ENCODE results near the gene MAN1C1.
A peak's percentile ranks its signal among the peaks of the same experiment; 100 is the strongest.

Gene MAN1C1

DNA sequence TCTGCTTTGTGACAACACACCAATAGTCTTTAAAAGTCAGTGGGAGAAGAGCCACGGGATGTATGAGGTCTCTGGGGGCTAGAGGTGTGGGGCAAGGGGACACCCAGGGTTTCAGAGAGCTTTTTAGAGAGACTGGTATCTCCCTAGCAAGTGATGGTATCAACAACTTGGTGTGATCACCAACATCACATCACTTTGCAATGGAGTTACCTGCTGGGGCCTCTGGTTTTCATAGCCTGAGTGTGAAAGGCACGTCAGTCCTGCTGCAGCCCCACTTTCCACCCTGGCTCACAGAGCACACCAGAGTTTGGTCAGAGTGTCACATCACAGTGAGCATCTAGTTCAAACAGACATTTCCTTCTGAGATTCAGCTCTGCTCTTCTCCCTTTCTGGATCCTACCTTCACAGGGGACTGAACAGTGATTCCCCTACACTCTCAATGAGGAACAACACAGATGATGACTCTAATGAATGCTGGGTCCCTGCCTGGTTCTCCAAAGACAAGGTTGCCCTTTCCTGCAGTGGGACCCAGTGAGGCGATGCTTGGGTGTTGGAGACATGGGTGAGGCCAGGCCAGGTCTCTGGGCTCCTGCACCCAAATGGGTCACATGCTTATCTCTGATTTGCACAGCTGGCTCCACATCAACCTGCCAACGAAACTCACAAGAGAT lies 2.0 kb upstream of the MAN1C1 start:
- no peak for DNase-seq

DNA sequence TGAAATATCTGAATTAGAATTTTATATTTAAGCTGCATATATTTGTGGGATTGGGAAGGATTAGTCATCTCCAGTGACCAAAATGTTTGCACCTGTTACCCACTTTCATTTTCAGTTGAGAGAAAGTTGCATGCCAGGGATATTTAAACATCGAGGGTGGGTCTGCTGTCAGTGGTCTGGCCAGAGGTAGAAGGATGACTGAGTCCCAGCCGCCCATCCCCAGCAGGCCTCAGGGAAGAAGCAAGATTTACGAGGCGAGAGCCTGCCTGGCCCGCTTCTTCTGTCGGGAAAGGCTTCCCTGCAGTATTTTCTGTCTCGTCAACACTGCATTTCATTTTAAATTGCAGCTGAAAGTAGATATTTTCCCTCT lies 1.4 kb upstream of the MAN1C1 start:
- no peak for DNase-seq

DNA sequence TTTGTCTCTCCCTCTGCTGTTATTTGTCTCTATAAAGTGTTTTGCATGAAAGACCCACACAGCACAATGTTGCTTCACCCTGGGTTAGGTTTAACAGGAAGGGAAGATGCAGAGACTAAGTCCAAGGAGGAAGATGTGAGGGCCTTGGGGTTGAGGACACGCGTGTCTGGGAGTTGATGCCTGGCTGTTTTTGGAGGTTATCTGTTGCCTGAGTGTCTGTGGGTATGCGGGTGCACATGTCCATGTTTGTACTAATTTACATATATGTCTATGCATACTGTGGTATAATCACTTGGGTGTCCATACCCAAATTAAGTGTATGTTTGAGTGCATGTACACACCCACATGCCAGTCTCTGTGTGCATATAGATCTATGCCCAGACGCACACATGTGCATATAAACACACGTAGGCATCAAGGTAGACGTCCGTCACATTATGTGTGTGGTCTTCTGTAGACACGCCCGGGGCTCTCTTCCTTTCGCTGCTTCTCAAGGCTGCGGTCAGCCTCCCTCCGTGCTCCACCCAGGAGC lies 962 bp upstream of the MAN1C1 start:
- no peak for DNase-seq

DNA sequence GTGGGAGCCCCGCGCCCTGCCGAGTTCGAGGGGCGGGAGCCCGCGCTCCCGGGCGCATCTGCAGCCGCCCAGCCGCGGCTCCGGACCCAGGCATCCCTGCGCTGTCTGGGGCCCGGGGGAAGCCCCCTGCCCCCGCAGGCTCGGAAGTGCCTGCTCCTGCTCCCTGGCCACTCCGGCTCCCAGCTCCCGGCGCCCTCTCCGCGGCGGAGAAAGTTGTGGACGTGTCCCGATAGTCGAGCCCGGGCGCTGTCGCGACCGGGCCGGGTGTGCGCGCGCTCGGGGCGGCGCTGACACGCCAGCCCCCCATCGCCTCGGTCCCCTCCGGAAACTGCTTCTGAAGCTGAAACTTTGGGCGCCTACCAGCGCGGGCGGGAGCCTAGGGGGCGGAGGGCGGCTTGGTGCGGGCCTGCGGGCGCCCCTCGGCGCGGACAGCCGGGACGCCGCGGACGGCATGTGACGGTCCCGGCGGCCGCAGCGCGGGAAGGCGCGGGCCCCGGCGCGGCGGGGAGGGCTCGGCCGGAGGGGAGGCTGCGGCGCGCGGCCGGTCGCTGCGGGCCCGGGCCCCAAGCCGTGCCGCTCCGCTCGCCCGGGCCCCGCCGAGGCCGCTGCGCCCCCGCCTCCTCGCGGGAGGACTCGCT lies 515 bp downstream of the MAN1C1 start:
- DNase-seq = no peak

DNA sequence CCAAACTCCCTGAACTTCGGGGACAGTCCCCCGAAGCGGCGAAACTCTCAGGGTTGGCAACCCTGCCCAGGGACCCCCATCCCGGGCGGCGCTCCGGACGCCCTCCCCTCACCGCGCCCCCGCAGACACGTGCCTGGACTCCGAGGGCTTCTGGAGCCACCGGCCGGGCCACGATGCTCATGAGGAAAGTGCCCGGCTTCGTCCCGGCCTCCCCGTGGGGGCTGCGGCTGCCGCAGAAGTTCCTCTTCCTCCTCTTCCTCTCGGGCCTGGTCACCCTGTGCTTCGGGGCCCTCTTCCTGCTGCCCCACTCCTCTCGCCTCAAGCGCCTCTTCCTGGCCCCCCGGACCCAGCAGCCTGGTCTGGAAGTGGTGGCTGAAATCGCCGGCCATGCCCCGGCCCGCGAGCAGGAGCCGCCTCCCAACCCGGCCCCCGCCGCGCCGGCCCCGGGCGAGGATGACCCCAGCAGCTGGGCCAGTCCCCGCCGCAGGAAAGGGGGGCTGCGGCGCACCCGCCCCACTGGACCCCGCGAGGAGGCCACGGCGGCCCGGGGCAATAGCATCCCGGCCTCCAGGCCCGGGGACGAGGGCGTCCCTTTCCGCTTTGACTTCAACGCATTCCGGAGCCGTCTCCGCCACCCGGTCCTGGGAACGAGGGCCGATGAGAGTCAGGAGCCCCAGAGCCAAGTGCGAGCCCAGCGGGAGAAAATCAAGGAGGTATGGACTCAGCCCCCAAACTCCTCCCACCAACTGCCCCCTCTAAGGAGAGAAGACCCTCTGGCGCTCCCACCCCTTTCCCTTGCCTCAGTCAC lies 1.2 kb downstream of the MAN1C1 start:
- DNase-seq = no peak

DNA sequence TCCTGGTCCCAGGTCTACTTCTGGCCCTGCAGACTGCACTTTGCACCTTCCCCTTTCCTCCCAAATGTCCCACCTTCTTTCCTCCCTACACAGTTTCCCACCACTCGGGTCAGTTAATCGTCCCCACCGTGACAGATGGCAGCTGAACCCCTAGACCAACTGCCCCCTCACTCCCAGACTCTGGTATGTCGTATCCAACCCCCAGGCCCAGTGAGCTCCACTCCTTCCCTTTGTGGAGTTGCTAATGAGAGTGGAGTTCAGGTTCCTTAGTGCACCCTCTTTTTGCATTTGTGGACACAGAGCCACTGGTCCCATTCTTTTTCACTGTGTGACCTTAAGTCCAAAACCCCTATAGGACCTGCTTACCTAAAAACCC lies 1.8 kb downstream of the MAN1C1 start:
- no peak for DNase-seq

DNA sequence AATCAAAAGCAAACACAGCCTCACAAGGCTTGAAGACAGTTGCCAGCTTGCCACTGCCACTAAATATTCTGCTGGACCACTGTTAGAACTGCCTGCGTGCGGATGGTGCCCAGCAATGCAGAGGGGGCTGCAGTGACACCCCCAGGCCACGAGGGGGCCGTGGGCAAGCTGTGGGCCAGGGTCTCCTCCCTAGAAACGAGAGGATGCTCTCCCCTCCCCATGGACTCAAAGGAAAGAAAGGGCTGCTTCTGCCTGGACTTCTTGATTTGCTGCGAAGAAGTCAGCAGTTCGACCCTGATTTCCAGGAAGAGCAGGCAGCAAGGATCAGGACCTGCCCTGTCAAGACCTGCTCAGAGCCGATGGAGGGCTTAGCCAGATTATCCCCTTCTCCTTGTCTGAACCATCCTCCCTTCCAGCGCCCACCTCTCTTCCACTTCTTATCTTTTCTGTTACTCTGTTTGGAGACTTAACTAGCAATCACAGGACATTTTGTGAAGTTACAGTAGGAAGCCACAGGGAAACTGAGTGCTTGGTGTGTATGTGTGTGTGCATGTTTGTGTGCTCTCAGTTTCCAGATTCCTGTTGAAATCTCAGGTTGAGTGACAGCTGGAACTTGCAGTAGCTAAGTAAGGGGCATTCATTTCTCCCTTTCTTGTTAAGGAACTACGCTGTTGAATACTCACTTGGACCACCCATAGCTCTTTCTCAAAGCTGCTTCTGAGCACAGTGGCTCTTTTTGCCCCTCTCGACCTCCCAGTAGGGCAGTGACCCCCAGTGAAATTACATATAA lies 2.7 kb downstream of the MAN1C1 start:
- DNase-seq = peak; percentile 56

DNA sequence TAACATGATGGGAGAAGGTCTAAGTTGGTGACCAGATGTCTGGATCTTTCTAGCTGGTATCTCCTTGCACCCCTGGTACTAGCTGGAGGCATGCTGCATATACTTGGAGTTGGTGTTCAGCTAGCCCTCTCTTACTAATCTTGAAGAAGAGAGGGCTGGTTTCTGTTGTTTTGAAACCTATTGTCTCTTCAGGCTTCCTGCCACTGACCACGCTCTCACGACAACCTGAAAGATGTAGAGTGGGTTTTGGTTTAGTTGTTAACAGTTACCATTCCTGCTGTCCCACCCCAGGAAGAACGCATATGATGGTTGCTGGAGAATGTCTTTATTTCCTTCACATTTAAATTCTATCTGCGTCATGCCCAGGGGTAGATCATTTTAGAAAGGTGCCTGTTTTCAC lies 3.6 kb downstream of the MAN1C1 start:
- DNase-seq = no peak

DNA sequence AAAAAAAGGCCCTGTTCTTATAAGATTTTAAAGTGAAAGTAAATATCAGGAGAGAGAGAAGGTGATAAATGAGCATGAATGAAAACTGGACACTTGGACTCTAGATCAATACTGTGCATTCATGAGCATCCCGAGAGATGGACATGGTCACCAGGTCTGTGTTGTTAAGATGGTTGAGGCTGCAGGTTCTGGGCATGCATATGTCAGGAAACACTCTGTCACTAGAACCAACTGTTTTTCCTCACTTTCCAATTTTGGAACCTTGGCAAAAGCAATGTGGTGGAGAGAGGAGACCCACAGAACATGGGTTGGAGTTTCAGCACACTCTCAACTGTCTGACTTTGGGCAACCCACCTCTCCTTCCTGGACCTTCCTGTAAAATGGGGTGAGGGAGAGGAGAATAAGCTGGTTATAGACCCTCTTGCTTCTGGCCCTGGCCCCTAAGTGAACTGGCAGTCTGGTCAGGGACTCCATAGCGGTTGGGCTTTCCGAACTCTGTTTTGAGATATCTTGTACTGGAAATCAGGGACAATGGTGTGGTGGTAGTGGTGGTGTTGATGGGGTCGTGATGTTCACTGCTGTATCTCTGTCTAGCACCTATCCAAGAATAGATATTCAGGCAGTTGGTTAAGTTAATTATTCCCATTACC lies 4.2 kb downstream of the MAN1C1 start:
- DNase-seq = no peak

DNA sequence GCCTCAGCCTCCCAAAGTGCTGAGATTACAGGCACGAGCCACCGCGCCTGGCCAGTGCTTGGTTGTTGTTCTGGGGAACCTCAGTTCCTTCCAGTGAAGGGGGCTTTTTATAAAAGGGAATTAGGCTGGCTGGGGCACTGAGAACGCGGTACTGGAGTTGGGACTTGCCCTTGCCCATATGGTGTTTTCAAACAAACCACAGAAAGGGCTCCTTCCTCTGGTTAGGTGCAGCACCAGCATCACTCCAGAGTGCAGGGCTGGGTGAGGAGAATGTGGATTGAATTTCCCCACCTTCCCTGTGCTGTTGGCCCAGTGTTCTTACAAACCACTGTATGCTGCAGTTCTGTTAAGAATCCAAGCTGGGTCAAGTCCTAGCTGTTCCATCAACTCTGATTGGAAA lies 5.3 kb downstream of the MAN1C1 start:
- DNase-seq = no peak

DNA sequence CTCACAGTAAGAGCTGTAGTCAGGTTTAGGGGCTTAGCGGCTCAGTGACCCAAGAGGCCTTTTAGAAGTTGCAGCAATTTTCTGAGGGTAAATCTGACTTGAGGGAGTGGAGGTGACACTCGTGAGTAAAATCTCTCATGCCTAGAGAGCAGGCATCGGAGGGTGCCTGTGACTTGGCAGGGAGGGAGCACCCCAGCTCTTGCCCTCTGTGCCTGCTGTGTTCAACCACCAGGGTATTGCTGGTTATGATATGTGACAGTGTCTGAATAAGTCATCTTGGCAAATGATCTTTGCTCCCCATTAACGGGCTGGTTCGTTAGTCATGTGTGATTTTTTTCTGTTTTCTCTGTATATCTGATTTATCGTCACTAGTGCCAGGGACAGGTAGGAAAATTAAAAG lies 5.9 kb downstream of the MAN1C1 start:
- DNase-seq = peak; percentile 50

DNA sequence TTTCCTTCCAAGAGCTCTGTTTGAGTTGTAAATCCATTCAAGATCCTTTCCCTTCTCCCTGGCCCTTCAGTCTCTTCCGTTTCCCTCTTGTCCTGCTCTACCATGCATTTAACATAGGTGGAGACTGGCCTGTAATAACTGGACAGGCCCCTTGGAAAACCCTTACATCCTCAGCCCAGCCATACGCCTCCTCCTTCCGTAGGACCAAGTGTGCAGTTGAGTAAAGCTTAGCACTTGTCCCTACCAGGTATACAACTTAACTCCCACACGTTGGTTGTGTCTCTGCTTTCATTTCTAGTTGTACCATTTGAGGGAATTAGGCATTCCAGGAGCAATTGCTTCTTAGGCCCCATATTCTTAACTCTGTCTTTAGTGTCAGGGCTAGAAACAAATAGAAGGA lies 6.4 kb downstream of the MAN1C1 start:
- no peak for DNase-seq

DNA sequence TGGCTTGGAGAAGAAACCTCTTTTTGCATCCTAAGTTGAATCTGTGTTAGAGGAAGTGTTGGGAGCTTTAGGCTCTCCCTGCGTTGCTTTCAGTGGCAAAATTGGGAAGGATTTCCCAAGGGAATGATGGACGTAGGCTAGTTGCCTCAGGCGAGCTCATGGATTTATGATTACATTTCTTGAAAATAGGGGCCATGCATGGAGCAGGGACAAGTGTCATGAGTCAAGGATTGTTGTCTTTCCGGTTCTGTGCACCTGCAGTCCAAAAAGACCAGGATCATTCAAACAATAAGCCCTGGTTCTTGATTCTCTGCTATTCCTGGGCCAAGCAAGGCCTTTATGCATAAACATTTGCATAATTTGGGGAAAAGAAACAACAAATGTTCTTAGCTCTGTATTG lies 7.1 kb downstream of the MAN1C1 start:
- no peak for DNase-seq

DNA sequence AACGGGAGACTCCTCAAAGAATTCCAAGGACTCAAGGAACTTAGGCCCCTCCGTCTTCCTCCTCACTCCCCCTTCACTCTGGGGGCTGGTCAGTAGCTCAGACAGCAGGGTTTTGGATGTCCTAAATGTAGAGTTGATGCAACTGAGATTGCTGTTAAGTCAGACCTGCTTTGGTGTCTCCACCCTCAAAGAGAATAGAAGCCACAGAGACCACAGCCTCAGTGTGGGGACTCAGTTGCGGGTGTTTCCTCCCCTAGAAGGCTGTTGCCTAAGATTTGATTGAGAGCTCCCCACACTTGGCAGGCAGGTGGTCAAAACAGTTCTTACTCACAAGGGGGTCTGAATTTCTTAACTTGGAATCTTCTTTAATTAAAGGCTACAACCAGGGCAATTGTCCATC lies 7.6 kb downstream of the MAN1C1 start:
- no peak for DNase-seq

DNA sequence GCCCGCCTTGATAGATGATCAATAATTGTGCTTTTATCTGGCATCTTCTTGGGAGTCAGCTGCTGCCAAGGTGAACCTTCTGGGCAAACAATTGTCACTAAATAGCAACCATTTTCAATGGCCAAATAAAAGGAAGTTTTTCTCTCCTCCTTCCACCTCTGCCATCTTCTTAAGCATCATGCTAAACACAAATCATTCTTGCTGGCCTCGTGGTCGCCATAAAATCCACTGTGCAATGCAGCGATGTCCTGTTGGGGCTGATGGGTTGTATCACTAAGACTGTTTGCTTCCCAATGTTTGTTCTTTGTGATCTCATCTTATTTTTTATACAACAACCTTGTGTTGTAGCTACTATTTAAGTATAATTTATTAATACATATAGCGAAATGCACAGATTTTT lies 8.0 kb downstream of the MAN1C1 start:
- DNase-seq = no peak

DNA sequence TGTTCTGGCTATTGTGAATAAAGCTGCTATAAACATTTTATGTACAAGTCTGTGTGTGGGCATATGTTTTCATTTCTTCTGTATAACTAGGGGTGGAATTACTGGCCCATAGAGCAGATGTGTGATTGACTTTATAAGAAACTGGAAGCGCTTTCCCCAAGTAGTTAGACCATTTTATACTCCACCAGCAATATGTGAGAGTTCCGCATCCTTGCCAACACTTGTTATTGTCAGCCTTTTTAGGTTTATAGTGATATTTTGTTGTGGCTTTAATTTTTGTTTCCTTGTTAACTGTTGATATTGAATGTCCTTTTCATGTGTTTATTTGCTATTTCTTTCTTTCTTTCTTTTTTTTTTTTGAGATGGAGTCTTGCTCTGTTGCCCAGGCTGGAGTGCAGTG lies 9.4 kb downstream of the MAN1C1 start:
- no peak for DNase-seq

DNA sequence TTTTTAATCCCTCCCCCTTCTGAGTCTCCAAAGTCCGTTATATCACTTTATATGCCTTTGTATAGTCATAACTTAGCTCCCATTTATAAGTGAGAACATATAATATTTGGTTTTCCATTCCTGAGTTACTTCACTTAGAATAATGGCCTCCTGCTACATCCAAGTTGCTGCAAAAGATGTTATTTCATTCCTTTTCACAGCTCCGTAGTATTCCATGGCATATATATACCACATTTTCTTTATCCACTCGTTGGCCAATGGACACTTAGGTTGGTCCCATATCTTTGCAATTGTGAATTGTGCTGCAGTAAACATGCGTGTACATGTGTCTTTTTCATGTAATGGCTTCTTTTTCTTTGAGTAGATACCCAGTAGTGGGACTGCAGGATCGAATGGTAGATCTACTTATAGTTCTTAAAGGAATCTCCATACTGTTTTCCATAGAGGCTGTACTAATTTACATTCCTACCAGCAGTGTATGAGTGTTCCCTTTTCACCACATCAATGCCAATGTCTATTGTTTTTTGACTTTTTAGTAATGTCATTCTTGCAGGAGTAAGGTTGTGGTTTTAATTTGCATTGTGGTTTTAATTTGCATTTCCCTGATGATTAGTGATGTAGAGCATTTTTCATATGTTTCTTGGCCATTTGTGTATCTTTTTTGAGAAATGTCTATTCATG lies 12.3 kb downstream of the MAN1C1 start:
- DNase-seq = no peak

DNA sequence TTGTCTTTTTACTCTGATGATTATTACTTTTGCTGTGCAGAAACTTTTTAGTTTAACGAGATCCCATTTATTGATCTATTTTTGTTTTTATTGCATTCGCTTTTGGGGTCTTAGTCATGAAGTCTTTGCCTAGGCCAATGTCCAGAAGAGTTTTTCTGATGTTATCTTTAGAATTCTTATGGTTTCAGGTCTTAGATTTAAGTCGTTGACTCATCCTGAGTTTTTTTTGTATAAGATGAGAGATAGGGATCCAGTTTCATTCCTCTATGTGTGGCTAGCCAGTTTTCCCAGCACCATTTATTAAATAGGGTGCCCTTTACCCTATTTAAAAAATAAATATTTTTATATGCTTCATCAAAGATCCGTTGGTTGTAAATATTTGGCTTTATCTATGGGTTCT lies 13.2 kb downstream of the MAN1C1 start:
- no peak for DNase-seq

DNA sequence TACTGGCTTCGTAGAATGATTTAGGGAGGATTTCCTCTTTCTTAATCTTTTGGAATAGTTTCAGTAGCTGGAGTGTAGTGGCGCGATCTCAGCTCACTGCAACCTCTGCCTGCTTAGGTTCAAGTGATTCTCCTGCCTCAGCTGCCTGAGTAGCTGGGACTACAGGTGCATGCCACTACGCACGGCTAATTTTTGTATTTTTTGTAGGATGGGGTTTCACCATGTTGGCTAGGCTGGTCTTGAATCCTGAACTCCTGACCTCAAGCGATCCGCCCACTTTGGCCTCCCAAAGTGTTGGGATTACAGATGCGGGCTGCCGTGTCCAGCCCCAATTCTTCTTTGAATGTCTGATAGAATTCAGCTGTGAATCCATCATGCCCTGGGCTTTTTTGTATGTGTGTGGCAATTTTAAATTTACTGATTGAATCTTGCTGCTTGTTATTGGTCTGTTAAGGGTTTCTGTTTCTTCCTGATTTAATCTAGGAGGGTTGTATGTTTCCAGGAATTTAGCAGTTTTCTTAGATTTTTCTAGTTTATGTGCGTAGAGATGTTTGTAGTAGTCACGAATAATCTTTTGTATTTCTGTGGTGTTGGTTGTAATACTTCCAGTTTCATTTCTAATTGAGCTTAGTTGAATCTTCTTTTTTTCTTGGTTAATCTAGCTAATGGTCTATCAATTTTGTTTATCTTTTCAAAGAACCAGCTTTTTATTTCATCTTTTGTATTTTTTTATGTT lies 15.3 kb downstream of the MAN1C1 start:
- no peak for DNase-seq

DNA sequence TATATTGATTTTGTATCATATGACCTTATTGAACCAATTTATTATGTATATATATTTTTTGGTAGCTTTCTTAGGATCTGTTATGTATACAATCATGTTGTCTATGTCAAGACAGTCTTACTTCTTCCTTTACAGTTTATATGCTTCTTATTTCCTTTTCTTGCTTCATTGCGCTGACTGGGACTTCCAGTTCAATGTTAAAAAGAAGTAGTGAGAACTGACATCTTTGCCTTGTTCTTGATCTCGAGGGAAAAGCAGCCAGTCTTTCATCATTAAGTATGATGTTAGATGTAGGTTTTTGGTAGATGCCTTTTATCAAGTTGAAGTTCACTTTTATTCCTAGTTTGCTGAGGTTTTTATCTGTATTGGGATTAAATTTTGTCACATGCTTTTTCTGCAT lies 17.5 kb downstream of the MAN1C1 start:
- DNase-seq = no peak

DNA sequence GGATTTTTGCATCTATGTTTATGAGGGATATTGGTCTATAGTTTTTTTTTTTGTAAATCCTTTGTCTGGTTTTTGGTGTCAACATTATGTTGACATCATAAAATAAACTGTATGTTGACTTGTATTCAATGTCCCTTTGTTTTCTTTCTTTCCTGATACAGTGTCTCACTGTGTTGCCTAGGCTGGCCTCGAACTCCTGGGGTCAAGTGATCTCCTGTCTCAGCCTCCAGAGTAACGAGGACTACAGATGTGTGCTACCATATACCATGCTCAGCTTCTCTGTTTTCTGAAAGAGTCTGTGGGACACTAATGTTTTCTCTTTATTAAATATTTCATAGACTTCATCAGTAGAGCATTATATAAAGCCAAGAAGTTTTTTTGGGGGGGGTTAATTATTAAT lies 18.3 kb downstream of the MAN1C1 start:
- DNase-seq = no peak

Measured in activated CD4-positive, alpha-beta T cell treated with anti-CD3 and anti-CD28 coated beads, Interleukin-2, amount 50 U/mL, for 1 hour (primary cell).